D721Med (cell line): ENCODE measurements around the gene CCDC88A.
"Not testable (repeated sequence)": the region's sequence is repeated elsewhere in the genome, so short reads cannot be mapped to it uniquely, and the experiment has no call there.

ENCODE experiments used
- DNase-seq: peaks from one replicate; pipeline ENCODE4 v3.0.0; 2011; ENCODE audit warnings: low spot score; ENCODE audit not compliant: insufficient read length
- FAIRE-seq: peaks from 2 replicates; lab custom pipeline; 2011; peaks lifted over from hg19 to GRCh38; lab: Jason Lieb, UNC
- TF ChIP-seq, protein P1 (sequence below): IDR thresholded peaks from 2 replicates; pipeline ENCODE4 v1.5.1; 2012; ENCODE audit warnings: mild to moderate bottlenecking, control low read depth; ENCODE audit not compliant: insufficient read depth; ENCODE audit errors: missing control alignments

CCDC88A gene

DNA sequence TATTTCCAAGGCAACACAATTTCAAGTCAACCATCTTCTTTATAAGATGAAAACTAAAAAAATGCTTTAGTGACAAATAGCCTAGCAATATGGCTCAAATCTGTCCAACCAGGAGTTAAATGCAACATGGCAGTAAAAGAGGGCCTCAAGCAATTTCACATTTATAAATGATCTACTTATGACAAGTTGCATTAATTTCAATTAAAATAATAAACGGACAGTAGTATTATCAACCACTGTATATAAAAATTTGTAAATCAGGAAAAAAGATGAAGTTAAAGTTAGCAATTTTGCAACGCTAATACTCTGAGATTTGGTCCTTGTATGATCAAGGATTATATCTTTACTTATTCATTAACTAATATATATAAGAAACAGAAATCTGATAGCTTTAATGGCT, 19.3 kb downstream of the CCDC88A start:
- FAIRE-seq = no peak
- TF ChIP-seq, protein P1, sequence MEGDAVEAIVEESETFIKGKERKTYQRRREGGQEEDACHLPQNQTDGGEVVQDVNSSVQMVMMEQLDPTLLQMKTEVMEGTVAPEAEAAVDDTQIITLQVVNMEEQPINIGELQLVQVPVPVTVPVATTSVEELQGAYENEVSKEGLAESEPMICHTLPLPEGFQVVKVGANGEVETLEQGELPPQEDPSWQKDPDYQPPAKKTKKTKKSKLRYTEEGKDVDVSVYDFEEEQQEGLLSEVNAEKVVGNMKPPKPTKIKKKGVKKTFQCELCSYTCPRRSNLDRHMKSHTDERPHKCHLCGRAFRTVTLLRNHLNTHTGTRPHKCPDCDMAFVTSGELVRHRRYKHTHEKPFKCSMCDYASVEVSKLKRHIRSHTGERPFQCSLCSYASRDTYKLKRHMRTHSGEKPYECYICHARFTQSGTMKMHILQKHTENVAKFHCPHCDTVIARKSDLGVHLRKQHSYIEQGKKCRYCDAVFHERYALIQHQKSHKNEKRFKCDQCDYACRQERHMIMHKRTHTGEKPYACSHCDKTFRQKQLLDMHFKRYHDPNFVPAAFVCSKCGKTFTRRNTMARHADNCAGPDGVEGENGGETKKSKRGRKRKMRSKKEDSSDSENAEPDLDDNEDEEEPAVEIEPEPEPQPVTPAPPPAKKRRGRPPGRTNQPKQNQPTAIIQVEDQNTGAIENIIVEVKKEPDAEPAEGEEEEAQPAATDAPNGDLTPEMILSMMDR = no peak

DNA sequence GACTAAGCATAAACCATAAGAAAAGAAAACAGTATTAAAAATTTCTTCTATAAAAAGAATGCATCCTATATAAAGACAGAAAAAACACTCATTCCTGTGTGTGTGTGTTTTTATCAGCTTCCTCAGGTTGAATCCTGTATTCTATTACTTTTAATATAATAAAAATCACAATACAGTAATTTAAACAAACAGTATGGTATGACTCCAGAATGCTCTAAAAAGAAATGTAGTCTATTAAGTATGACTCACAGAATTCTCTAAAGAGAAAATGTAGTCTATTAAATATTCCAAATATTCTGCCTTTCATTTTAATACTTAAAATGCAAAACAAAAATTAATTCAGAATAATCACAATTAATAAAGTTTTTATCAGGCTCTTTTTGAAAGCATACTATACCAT, 19.8 kb downstream of the CCDC88A start:
- TF ChIP-seq, protein P1 = no peak
- DNase-seq = no peak
- no peak for FAIRE-seq

More for the DNA sequence above, 19.3 kb downstream of the CCDC88A start:
- DNase-seq = no peak

DNA sequence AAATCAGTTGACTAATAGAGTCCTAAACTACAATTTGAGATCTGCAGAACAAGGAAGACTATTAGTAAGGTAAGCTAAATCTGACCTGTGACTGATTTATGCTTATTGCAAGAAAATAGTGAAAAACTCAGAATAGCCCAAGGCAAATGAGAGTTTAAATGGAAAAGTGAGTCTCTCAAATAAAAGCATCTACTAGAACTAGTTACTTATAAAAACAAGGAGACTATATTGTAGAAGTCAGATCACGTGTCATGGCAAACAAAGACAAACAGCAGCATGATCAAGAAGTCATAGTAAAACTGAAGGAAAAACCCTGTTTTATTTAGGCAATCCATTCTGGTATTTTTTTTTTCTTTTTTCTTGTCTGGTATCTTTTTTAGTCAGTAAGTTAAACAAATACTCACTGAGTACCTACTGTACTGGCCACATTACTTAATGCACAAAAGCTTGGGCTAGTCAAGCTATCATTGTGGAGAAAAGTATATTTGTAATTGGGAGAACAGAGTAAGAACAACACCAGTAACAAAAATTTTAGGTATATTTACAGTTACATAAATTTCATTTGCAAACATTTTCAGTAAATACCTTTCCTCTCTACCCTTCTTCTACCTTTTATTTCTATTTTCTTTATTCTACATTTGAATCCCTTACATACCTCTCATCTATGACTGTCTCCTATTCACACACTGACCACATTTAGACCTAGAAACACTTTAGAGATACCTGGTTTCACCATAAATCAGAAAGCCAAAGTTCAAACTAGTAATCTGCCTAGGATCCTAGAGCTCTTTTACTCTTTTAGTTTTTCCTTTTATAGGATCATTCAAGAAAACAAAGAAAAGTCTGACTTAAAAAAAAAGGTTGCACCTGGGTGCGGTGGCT, 23.7 kb downstream of the CCDC88A start:
- TF ChIP-seq, protein P1 = no peak
- FAIRE-seq = no peak
- DNase-seq = no peak

DNA sequence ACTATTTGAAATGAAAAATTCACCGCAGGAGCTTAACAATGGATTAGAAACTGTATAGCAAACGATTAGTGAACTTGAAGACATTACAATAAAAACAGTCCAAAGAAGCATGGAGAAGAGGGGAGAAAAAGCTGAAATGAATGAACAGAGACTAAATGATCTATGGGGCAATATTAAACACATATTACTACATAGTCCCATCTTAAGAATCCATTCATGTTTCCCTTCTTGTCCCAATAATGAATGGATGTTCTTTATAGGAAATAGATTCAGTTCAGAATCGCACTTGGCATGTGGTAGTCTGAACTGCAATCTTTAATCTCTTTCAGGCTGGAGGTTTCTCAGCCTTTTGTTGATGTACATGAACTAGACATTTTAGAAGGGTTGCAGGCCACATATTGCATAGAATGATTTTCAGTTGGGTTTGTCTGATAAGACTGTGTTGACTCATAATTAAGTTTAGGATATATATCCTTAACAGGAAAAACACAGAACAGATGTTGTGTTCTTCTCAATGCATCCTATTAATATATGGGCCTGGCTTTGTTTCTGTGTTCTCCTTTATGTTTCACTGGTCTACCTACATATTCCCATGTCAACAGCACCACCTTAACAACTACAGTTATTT, 27.9 kb downstream of the CCDC88A start:
- no peak for FAIRE-seq
- TF ChIP-seq, protein P1 = no peak
- DNase-seq = no peak

DNA sequence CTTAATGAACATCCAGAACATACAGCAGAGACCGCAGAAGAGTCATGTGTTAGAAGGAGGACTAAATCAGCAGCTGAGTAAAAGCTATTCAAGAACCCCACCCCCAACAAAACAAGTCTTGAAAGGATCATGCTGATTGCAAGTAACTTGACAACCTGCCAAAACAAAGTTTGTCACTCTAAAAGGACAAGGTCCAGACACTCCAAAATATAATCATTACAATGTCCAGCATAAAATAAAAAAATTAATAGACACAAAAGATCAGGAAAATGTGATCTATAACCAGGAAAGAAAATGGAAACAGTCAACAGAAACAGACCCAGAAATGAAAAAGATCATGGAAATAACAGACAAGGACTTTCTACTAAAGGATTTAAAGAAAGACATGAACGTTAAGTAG, 28.5 kb downstream of the CCDC88A start:
- TF ChIP-seq, protein P1 = no peak
- DNase-seq = no peak
- FAIRE-seq = no peak

DNA sequence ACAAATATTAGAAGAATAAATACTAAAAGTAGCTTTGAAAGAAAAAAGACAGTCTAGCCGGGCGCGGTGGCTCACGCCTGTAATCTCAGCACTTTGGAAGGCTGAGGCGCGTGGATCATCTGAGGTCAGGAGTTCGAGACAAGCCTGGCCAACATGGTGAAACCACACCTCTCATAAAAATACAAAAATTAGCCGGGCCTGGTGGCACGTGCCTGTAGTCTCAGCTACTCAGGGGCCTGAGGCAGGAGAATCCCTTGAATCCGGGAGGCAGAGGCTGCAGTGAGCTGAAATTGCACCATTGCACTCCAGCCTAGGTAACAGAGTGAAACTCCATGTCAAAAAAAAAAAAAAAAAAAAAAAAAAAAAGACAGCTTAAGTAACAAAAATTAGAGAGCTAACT, 34.1 kb downstream of the CCDC88A start:
- not testable (repeated sequence) for FAIRE-seq, DNase-seq

DNA sequence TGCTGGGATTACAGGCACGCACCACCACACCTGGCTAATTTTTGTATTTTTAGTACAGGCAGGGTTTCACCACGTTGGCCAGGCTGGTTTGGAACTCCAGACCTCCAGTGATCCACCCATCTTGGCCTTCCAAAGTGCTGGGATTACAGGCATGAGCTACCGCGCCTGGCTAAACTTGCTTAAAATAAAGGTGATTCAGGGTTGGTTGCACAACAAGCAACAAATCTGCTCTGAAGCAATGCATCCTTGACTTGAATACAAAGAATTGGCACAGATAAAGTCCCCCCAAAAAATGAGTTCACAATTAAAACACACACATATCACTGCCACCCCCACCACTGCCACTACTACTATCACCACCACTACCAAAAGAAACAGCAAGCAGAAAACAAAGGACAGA, 34.9 kb downstream of the CCDC88A start:
- FAIRE-seq = no peak
- DNase-seq = no peak
- TF ChIP-seq, protein P1 = no peak
